WTC11 (cell line): ENCODE measurements around the gene GABRG3. TPM values are rescaled to one million over a fixed set of nuclear protein-coding genes. Genes with fewer than 3 reads are reported as not detected.

Experiments used
- ATAC-seq: fragments of 200-7000 bp; cut with Tn5 transposase; 2 replicates; pipeline ENCODE4 v1.10.0; 2021; ENCODE audit warnings: mild to moderate bottlenecking, moderate library complexity
- CTCF ChIA-PET: fragments of 300-600 bp; sonication (Branson Sonifier 250); formaldehyde crosslinking; loops from one replicate; lab custom pipeline; 2021; ENCODE audit warnings: antibody characterized with exemption; lab: Charles Lee
- POLR2A ChIA-PET: fragments of 350-600 bp; sonication (Branson Sonifier 250); formaldehyde crosslinking; loops from one replicate; lab custom pipeline; 2021; ENCODE audit warnings: antibody characterized with exemption; lab: Charles Lee
- DNase-seq: peaks from one replicate; pipeline ENCODE4 v3.0.0; 2021; ENCODE audit warnings: low spot score
- H3K27ac Mint-ChIP-seq: 2 replicates; pipeline ENCODE4 v1.8.0; 2021; ENCODE audit warnings: mixed read lengths
- H3K27me3 Mint-ChIP-seq: 2 replicates; pipeline ENCODE4 v1.8.0; 2021; ENCODE audit warnings: low read depth, mild to moderate bottlenecking, moderate library complexity, mixed read lengths
- H3K36me3 Mint-ChIP-seq: 2 replicates; pipeline ENCODE4 v1.8.0; 2021; ENCODE audit warnings: mixed read lengths
- H3K4me1 Mint-ChIP-seq: 2 replicates; pipeline ENCODE4 v1.8.0; 2022; ENCODE audit warnings: mixed read lengths
- H3K4me3 Mint-ChIP-seq: 2 replicates; pipeline ENCODE4 v1.8.0; 2021; ENCODE audit warnings: mild to moderate bottlenecking, moderate library complexity, mixed read lengths
- H3K9me3 Mint-ChIP-seq: 2 replicates; pipeline ENCODE4 v1.8.0; 2021; ENCODE audit warnings: mixed read lengths
- ATF6 ChIP-seq: sonication (generic); formaldehyde crosslinking; IDR thresholded peaks from 2 replicates; pipeline ENCODE4 v1.8.1; 2023; ENCODE audit warnings: mild to moderate bottlenecking, missing genetic modification reagents
- CREB1 ChIP-seq: sonication (generic); formaldehyde crosslinking; IDR thresholded peaks from 2 replicates; pipeline ENCODE4 v1.8.0; 2023; ENCODE audit warnings: mild to moderate bottlenecking, missing genetic modification reagents
- HMGA2 ChIP-seq: fragments of 250-450 bp; sonication (Bioruptor Pico); IDR thresholded peaks from 2 replicates; pipeline ENCODE4 v1.4.0; 2021; ENCODE audit warnings: mild to moderate bottlenecking, moderate library complexity
- IRF1 ChIP-seq: sonication (generic); formaldehyde crosslinking; IDR thresholded peaks from 2 replicates; pipeline ENCODE4 v1.8.0; 2023; ENCODE audit warnings: missing genetic modification reagents
- MLX ChIP-seq: sonication (generic); formaldehyde crosslinking; IDR thresholded peaks from 2 replicates; pipeline ENCODE4 v1.8.1; 2023; ENCODE audit warnings: mild to moderate bottlenecking, missing genetic modification reagents, moderate library complexity
- NR1H2 ChIP-seq: sonication (generic); formaldehyde crosslinking; IDR thresholded peaks from 2 replicates; pipeline ENCODE4 v1.9.0; 2021; ENCODE audit warnings: mild to moderate bottlenecking, moderate library complexity, missing genetic modification reagents
- NR2C2 ChIP-seq: sonication (generic); formaldehyde crosslinking; IDR thresholded peaks from 2 replicates; pipeline ENCODE4 v1.8.0; 2022; ENCODE audit warnings: mild to moderate bottlenecking, missing genetic modification reagents
- NR3C1 ChIP-seq: sonication (generic); formaldehyde crosslinking; conservative IDR thresholded peaks from 2 replicates; pipeline ENCODE4 v1.8.1; 2023; ENCODE audit warnings: low read depth, mild to moderate bottlenecking, missing genetic modification reagents
- SMAD3 ChIP-seq: sonication (generic); formaldehyde crosslinking; IDR thresholded peaks from 2 replicates; pipeline ENCODE4 v1.8.0; 2022; ENCODE audit warnings: missing genetic modification reagents, mild to moderate bottlenecking, borderline replicate concordance
- USF1 ChIP-seq: sonication (generic); formaldehyde crosslinking; IDR thresholded peaks from 2 replicates; pipeline ENCODE4 v1.8.0; 2022; ENCODE audit warnings: mild to moderate bottlenecking, missing genetic modification reagents
- ZNF219 ChIP-seq: sonication (generic); formaldehyde crosslinking; IDR thresholded peaks from 2 replicates; pipeline ENCODE4 v1.8.0; 2023; ENCODE audit warnings: missing genetic modification reagents, mild to moderate bottlenecking, borderline replicate concordance
- ZNF232 ChIP-seq: sonication (generic); formaldehyde crosslinking; IDR thresholded peaks from 2 replicates; pipeline ENCODE4 v1.8.0; 2022; ENCODE audit warnings: mild to moderate bottlenecking, missing genetic modification reagents
- ZNF281 ChIP-seq: sonication (generic); formaldehyde crosslinking; IDR thresholded peaks from 2 replicates; pipeline ENCODE4 v1.8.0; 2023; ENCODE audit warnings: mild to moderate bottlenecking, missing genetic modification reagents
- ZSCAN18 ChIP-seq: fragments of 250-450 bp; sonication (Bioruptor Pico); IDR thresholded peaks from 2 replicates; pipeline ENCODE4 v2.1.2; 2022; ENCODE audit warnings: mild to moderate bottlenecking, moderate library complexity
- total RNA-seq: library from RNA; stranded (reverse); gene quantifications from 3 replicates; pipeline ENCODE4 v1.2.3, GENCODE V29; 2021
- TF ChIP-seq, protein P1 (sequence below): sonication (generic); formaldehyde crosslinking; IDR thresholded peaks from 2 replicates; pipeline ENCODE4 v1.8.1; 2023; ENCODE audit warnings: mild to moderate bottlenecking, missing genetic modification reagents
- TF ChIP-seq, protein P2 (sequence below): sonication (generic); formaldehyde crosslinking; IDR thresholded peaks from 2 replicates; pipeline ENCODE4 v1.8.1; 2022; ENCODE audit warnings: low read depth, missing genetic modification reagents, borderline replicate concordance

Gene GABRG3
- total RNA-seq, 1 experiment from 2014 or later: 0.72 TPM

DNA sequence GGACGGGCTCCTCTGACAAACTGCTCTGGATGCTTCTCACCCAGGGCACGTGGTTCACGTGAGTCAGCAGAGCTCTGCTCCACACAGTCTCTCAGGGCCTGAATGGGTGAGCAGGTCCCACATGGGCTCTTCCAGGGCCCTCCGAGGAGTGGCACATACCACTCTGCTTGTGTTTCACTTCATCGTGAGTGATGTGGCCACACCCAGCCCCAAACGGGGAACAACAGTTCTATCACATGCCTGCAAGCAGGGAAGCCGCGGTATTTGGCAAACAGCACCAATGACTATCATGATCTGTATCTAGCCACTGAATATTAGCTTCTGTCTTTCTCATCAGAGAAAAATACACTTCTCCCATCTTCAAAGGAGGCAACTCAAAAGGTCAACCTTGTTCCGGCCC is 352.8 kb downstream of the GABRG3 start:
- POLR2A ChIA-PET: no interaction called here
- H3K4me1 Mint-ChIP-seq: peaks cover 4% of the 10 kb centered on the region; the same call in 1 of the 2 replicates
- no peaks in the 10 kb centered on the region for H3K36me3 Mint-ChIP-seq
- peaks cover 4% of the 10 kb centered on the region for H3K9me3 Mint-ChIP-seq
- no peak overlapping the region for H3K27ac Mint-ChIP-seq
- no peak overlapping the region for H3K4me3 Mint-ChIP-seq
- TF ChIP-seq SMAD3 (CRISPR knock-in tag): no peak
- no peak for TF ChIP-seq ZNF281 (CRISPR knock-in tag)
- no peak for TF ChIP-seq NR3C1 (CRISPR knock-in tag)
- TF ChIP-seq IRF1 (CRISPR knock-in tag): no peak
- TF ChIP-seq, protein P1, sequence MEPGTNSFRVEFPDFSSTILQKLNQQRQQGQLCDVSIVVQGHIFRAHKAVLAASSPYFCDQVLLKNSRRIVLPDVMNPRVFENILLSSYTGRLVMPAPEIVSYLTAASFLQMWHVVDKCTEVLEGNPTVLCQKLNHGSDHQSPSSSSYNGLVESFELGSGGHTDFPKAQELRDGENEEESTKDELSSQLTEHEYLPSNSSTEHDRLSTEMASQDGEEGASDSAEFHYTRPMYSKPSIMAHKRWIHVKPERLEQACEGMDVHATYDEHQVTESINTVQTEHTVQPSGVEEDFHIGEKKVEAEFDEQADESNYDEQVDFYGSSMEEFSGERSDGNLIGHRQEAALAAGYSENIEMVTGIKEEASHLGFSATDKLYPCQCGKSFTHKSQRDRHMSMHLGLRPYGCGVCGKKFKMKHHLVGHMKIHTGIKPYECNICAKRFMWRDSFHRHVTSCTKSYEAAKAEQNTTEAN: no peak
- TF ChIP-seq NR1H2 (CRISPR knock-in tag): no peak
- TF ChIP-seq ATF6: no peak
- no peak for ATAC-seq
- DNase-seq: no peak
- CTCF ChIA-PET: no interaction called here
- H3K27me3 Mint-ChIP-seq: no peaks in the 10 kb centered on the region

- Mint-ChIP-seq H3K4me1 (peaks cover 4% of the 10 kb centered on the region; the same call in 1 of the 2 replicates), H3K36me3 (no peaks in the 10 kb centered on the region), H3K27ac (no peak overlapping the region), H3K9me3 (peaks cover 4% of the 10 kb centered on the region), H3K27me3 (no peaks in the 10 kb centered on the region), H3K4me3 (no peak overlapping the region)
- DNase-seq (no peak), ATAC-seq (no peak)
- POLR2A ChIA-PET: no interaction called here
- CTCF ChIA-PET: interaction anchor here (0.9 kb wide), 1 partner anchor 34 kb away, joined by 3 read pairs; no protein-coding TSS in a partner anchor
- no peak for TF ChIP-seq NR3C1 (CRISPR knock-in tag)
- TF ChIP-seq CREB1 (CRISPR knock-in tag): no peak
- TF ChIP-seq, protein P2, sequence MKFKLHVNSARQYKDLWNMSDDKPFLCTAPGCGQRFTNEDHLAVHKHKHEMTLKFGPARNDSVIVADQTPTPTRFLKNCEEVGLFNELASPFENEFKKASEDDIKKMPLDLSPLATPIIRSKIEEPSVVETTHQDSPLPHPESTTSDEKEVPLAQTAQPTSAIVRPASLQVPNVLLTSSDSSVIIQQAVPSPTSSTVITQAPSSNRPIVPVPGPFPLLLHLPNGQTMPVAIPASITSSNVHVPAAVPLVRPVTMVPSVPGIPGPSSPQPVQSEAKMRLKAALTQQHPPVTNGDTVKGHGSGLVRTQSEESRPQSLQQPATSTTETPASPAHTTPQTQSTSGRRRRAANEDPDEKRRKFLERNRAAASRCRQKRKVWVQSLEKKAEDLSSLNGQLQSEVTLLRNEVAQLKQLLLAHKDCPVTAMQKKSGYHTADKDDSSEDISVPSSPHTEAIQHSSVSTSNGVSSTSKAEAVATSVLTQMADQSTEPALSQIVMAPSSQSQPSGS: no peak
- no peak for TF ChIP-seq IRF1 (CRISPR knock-in tag)
- no peak for TF ChIP-seq NR1H2 (CRISPR knock-in tag)
- TF ChIP-seq ZSCAN18: no peak
- TF ChIP-seq MLX (CRISPR knock-in tag): no peak
- TF ChIP-seq ZNF219 (CRISPR knock-in tag): no peak
- TF ChIP-seq ZNF232: no peak
- TF ChIP-seq USF1 (CRISPR knock-in tag): no peak
- no peak for TF ChIP-seq ZNF281 (CRISPR knock-in tag)
- no peak for TF ChIP-seq NR2C2
- no peak for TF ChIP-seq HMGA2 (CRISPR knock-in tag)
Observed at GRCh38 chr15:27324886-27325615, 354.1 kb downstream of the GABRG3 start.
